ENCODE results near the gene TMEM151B. TPM values are rescaled to one million over a fixed set of nuclear protein-coding genes. Genes with fewer than 3 reads are reported as not detected.
A peak's percentile ranks its signal among the peaks of the same experiment; 100 is the strongest.

Gene TMEM151B
- total and polyA plus RNA-seq, 2 of the 13 experiments (the other 11 are each of a cell fraction or from before 2014, with no cell fraction given): not detected

GRCh38 chr6:44268095-44268628 is 2.1 kb upstream of the TMEM151B start (continued):
- peak; percentile 93 for TF ChIP-seq STAG1 (CRISPR knock-in tag; IDR thresholded peaks at IDR 0.05)
- no peak for TF ChIP-seq RNF219 (CRISPR knock-in tag; IDR thresholded peaks at IDR 0.05)
- TF ChIP-seq KLF15 (CRISPR knock-in tag; IDR thresholded peaks at IDR 0.05; ENCODE audit: borderline replicate concordance): no peak
- no peak for TF ChIP-seq POGZ (CRISPR knock-in tag; IDR thresholded peaks at IDR 0.05)
- TF ChIP-seq ZFAT (CRISPR knock-in tag; conservative IDR thresholded peaks at IDR 0.05): no peak
- TF ChIP-seq ZNF503 (CRISPR knock-in tag; IDR thresholded peaks at IDR 0.05): no peak
- no peak for TF ChIP-seq ZNF660 (CRISPR knock-in tag; IDR thresholded peaks at IDR 0.05; ENCODE audit: borderline replicate concordance, low read depth)
- no peak for TF ChIP-seq POLR2AphosphoS5 (IDR thresholded peaks at IDR 0.05; ENCODE audit: low read depth, low read length)
- TF ChIP-seq MAFF (IDR thresholded peaks at IDR 0.05; ENCODE audit: low read depth, low read length): 0 out of 2 replicates have a peak, but pooled peaks have one; percentile 1
- TF ChIP-seq ZNF563 (CRISPR knock-in tag; IDR thresholded peaks at IDR 0.05): no peak
- no peak for TF ChIP-seq ZFP36 (IDR thresholded peaks at IDR 0.05; ENCODE audit: borderline replicate concordance, low read depth, low read length, partially characterized antibody)
- TF ChIP-seq HOXA9 (CRISPR knock-in tag; IDR thresholded peaks at IDR 0.05; ENCODE audit: borderline replicate concordance): no peak
- no peak for TF ChIP-seq SP1 (IDR thresholded peaks at IDR 0.05)
- TF ChIP-seq SP1 (CRISPR knock-in tag; IDR thresholded peaks at IDR 0.05): no peak
- TF ChIP-seq ZNF564 (CRISPR knock-in tag; IDR thresholded peaks at IDR 0.05): no peak
- no peak for TF ChIP-seq CENPT (CRISPR knock-in tag; IDR thresholded peaks at IDR 0.05; ENCODE audit: low read depth)
- no peak for TF ChIP-seq TARDBP (CRISPR knock-in tag; IDR thresholded peaks at IDR 0.05)
- no peak for TF ChIP-seq ZNF234 (CRISPR knock-in tag; conservative IDR thresholded peaks at IDR 0.05)
- TF ChIP-seq SIN3B (IDR thresholded peaks at IDR 0.05; ENCODE audit: low read length): no peak
- TF ChIP-seq E2F5 (CRISPR knock-in tag; conservative IDR thresholded peaks at IDR 0.05): no peak
- TF ChIP-seq ZNF24 (IDR thresholded peaks at IDR 0.05): peak; percentile 33; the same call in 1 of the 2 replicates
- no peak for TF ChIP-seq ZBTB7B (CRISPR knock-in tag; IDR thresholded peaks at IDR 0.05)
- no peak for TF ChIP-seq TFDP2 (CRISPR knock-in tag; IDR thresholded peaks at IDR 0.05)
- peak; percentile 15; the same call in 1 of the 2 replicates for TF ChIP-seq ZFX (CRISPR knock-in tag; IDR thresholded peaks at IDR 0.05; ENCODE audit: low read depth)
- TF ChIP-seq ZNF264 (CRISPR knock-in tag; IDR thresholded peaks at IDR 0.05): no peak
- TF ChIP-seq RARA (CRISPR knock-in tag; IDR thresholded peaks at IDR 0.05): 0 out of 2 replicates have a peak, but pooled peaks have one; percentile 7

Data from HepG2 (cell line).